Dendritic cell treated with granulocyte-macrophage colony-stimulating factor and Interleukin-4, amounts not matched to agents 40 ng/mL and 50 ng/mL, for 4 days (primary cell): Measurements from ENCODE around the gene BRSK1.
A peak's percentile ranks its signal among the peaks of the same experiment; 100 is the strongest.

ENCODE experiments used
- H3K27ac Mint-ChIP-seq: one replicate; pipeline ENCODE4 v1.8.0; 2022; ENCODE audit warnings: mild to moderate bottlenecking, mixed read lengths
- H3K27me3 Mint-ChIP-seq: one replicate; pipeline ENCODE4 v1.8.0; 2022; ENCODE audit warnings: mild to moderate bottlenecking, mixed read lengths
- H3K36me3 Mint-ChIP-seq: one replicate; pipeline ENCODE4 v1.8.0; 2022; ENCODE audit warnings: low read depth, mixed read lengths
- H3K4me1 Mint-ChIP-seq: one replicate; pipeline ENCODE4 v1.8.0; 2022; ENCODE audit warnings: low read depth, mixed read lengths
- H3K4me3 Mint-ChIP-seq: one replicate; pipeline ENCODE4 v1.8.0; 2022; ENCODE audit warnings: mild to moderate bottlenecking, moderate library complexity, mixed read lengths
- H3K9me3 Mint-ChIP-seq: one replicate; pipeline ENCODE4 v1.8.0; 2022; ENCODE audit warnings: mixed read lengths
- intact Hi-C: fragments of 100-400 bp; cut with micrococcal nuclease; formaldehyde crosslinking; loops from one replicate; pipeline ENCODE4 v1.15.0; 2022

Gene BRSK1

GRCh38 chr19:55248704-55249103 lies 35.1 kb upstream of the BRSK1 start:
- Mint-ChIP-seq H3K9me3 (no peaks in the 10 kb centered on the region), H3K4me3 (no peak overlapping the region), H3K36me3 (peaks cover 73% of the 10 kb centered on the region), H3K27ac (peak overlapping the region; percentile 72), H3K27me3 (no peaks in the 10 kb centered on the region), H3K4me1 (peaks cover 87% of the 10 kb centered on the region)
- intact Hi-C loops, result no loop called here

- Mint-ChIP-seq H3K27me3 (no peaks in the 10 kb centered on the region), H3K4me3 (no peak overlapping the region), H3K9me3 (no peaks in the 10 kb centered on the region), H3K36me3 (peaks cover 70% of the 10 kb centered on the region), H3K27ac (no peak overlapping the region), H3K4me1 (peaks cover 90% of the 10 kb centered on the region)
- intact Hi-C loops, result no loop called here
Measured at GRCh38 chr19:55249841-55250240, 34.0 kb upstream of the BRSK1 start.

DNA sequence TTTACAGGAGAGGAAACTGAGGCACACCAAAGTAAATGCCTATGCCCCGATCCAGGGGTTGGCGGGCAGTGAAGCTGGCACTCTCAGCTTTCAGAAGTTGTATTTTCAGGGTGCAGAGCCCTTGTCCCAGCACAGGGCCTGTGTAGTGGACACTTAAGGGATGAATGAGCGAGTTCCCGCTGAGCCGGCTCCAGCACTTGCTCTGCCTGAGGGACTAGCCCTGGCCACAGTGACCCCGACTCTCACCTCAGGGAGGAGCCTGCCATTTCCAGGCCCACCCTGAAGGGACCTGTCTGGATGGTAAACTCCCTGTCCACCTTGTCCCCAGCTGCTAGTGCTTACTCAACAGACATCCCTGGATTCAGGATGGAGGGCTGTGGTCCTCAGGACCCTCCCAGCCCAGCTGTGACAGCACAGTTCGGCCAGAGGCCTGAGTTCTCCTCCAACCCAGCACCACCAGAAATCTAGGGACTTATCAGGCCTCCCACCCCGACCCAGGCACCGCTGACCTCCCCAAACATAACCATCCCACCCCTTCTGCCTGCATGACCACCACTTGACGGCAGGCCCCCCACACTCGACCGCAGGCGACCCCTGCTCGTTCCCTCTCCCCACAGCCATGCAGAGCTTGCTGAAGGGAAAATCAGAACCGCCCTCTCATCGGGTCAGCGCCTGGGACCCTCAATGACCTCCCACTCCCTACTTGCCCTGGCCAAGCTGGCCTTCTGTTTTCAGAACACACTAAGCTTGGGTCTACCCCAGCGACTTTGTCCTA lies 33.3 kb upstream of the BRSK1 start:
- peaks cover 66% of the 10 kb centered on the region for H3K36me3 Mint-ChIP-seq
- intact Hi-C loops, result no loop called here
- no peak overlapping the region for H3K4me3 Mint-ChIP-seq
- H3K27ac Mint-ChIP-seq, result peak overlapping the region; percentile 32
- H3K4me1 Mint-ChIP-seq, result peaks cover 90% of the 10 kb centered on the region
- no peaks in the 10 kb centered on the region for H3K9me3 Mint-ChIP-seq
- no peaks in the 10 kb centered on the region for H3K27me3 Mint-ChIP-seq

- peaks cover 93% of the 10 kb centered on the region for H3K4me1 Mint-ChIP-seq
- peaks cover 66% of the 10 kb centered on the region for H3K36me3 Mint-ChIP-seq
- H3K4me3 Mint-ChIP-seq, result no peak overlapping the region
- intact Hi-C loops, result no loop called here
- no peaks in the 10 kb centered on the region for H3K9me3 Mint-ChIP-seq
- peak overlapping the region; percentile 32 for H3K27ac Mint-ChIP-seq
- no peaks in the 10 kb centered on the region for H3K27me3 Mint-ChIP-seq
Measured at GRCh38 chr19:55251341-55252081, 32.3 kb upstream of the BRSK1 start.

DNA sequence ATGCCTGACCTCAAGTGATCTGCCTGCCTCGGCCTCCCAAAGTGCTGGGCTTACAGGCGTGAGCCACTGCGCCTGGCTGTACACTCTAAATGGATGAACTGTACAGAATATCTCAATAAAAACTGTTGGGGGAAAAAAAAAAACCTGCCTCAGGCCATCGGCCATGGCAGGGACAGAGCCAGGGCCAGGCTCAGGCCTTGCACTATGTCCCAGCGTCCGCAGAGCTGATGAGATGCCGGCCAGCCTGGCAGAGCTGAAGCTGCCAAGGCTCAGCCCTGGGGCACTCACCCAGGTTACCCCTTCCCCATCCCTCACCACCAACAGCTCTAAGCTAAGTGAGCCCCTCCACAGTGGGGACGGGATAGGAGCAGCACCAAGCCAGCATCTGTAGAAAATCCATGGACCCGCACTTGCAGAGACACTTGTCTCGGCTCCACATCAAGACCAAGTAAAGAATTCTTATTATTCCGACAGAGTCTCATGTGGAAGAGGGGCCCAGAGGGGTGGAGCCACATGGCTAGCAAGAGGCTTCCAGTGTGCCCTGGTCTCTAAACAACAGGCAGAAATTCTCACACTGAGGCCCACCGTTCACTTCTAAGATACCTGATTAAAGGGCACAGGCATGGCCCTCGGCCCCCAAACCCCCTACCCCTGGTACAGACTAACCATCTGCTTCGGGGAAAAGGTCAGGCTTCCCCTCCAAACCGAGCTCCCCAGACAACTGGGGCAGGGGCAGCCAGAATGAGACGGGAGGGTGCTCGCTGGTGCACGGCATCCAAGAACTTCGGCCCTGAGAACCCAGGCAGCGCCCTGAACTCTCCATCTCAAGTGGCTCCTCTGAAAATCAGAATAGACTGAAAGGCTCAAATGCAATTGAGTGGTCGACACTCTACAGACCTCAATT lies 30.8 kb upstream of the BRSK1 start:
- intact Hi-C loops, result no loop called here
- Mint-ChIP-seq H3K9me3 (no peaks in the 10 kb centered on the region), H3K36me3 (peaks cover 68% of the 10 kb centered on the region), H3K4me3 (peak overlapping the region; percentile 93), H3K27ac (peak overlapping the region; percentile 91), H3K27me3 (no peaks in the 10 kb centered on the region), H3K4me1 (peaks cover 96% of the 10 kb centered on the region)

DNA sequence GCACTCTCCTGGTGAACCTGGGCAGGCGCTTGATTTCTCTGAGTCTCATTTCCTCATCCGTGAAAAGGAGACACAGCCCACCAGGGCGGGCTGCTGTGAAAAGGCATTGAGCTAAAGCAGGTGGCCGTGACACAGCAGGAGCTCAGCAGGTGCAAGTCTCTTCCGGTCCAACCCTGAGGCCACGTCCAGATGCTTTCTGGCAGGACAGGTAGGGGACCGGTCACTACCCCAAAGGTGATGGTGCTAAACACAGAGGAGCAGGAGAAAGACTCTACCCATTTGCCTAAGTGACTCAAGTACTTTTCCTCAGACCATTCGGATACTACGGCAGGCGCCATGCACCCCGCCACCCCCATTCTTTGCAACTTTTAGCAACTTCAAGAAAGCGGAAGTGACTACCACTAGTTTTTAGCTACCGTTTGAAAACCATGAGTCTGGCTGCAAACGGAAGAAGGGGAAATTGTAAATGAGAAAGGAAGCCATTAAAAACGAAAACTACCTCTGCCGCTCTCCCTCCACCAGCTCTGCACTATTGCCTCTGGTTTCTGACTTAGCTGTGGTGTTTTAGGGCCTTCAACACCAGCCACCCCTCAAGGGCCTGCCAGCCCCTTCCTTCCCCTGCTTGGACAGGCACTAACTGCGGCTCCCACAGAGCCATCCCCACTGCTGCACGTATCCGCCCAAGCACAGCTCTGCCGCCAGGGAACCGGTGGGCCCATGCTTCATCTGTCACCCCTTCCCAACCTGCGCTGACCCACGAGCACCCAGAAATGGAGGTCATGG lies 29.8 kb upstream of the BRSK1 start:
- Mint-ChIP-seq H3K27me3 (no peaks in the 10 kb centered on the region), H3K36me3 (peaks cover 63% of the 10 kb centered on the region), H3K27ac (peak overlapping the region; percentile 91), H3K4me1 (peaks cover 88% of the 10 kb centered on the region), H3K4me3 (peak overlapping the region; percentile 93), H3K9me3 (no peaks in the 10 kb centered on the region)
- intact Hi-C loops, result no loop called here

DNA sequence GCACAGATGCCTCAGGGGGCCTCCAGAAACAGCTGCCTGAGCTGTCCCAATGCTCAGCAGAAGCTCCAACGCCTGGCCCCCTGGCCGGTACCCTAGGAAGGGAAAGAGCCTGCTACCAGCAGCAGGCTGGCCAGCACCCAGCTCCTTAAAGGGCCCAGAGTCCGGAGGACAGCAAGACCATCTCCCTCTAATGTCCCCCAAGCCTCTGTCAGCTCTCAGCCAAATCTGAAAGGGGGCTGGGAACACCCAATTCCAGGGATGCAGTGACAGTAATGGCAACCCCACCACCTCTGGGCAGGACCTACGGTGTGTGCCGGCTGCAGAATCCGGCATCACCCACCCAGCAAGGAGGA lies 29.2 kb upstream of the BRSK1 start:
- peaks cover 60% of the 10 kb centered on the region for H3K36me3 Mint-ChIP-seq

GRCh38 chr19:55255618-55256423 lies 28.0 kb upstream of the BRSK1 start:
- Mint-ChIP-seq H3K27ac (peak overlapping the region; percentile 91), H3K9me3 (no peaks in the 10 kb centered on the region), H3K4me1 (peaks cover 75% of the 10 kb centered on the region), H3K4me3 (peak overlapping the region; percentile 93), H3K36me3 (peaks cover 48% of the 10 kb centered on the region), H3K27me3 (no peaks in the 10 kb centered on the region)
- intact Hi-C loops, result no loop called here

More for the DNA sequence above, 29.2 kb upstream of the BRSK1 start:
- H3K27me3 Mint-ChIP-seq, result no peaks in the 10 kb centered on the region
- H3K9me3 Mint-ChIP-seq, result no peaks in the 10 kb centered on the region
- H3K27ac Mint-ChIP-seq, result peak overlapping the region; percentile 91
- intact Hi-C loops, result no loop called here
- peaks cover 85% of the 10 kb centered on the region for H3K4me1 Mint-ChIP-seq
- peak overlapping the region; percentile 93 for H3K4me3 Mint-ChIP-seq

- Mint-ChIP-seq H3K36me3 (peaks cover 40% of the 10 kb centered on the region), H3K27ac (peak overlapping the region; percentile 91), H3K4me3 (peak overlapping the region; percentile 93), H3K4me1 (peaks cover 65% of the 10 kb centered on the region), H3K27me3 (no peaks in the 10 kb centered on the region), H3K9me3 (peaks cover 1% of the 10 kb centered on the region)
- intact Hi-C loops, result no loop called here
Measured at GRCh38 chr19:55256562-55257460, 27.0 kb upstream of the BRSK1 start.

DNA sequence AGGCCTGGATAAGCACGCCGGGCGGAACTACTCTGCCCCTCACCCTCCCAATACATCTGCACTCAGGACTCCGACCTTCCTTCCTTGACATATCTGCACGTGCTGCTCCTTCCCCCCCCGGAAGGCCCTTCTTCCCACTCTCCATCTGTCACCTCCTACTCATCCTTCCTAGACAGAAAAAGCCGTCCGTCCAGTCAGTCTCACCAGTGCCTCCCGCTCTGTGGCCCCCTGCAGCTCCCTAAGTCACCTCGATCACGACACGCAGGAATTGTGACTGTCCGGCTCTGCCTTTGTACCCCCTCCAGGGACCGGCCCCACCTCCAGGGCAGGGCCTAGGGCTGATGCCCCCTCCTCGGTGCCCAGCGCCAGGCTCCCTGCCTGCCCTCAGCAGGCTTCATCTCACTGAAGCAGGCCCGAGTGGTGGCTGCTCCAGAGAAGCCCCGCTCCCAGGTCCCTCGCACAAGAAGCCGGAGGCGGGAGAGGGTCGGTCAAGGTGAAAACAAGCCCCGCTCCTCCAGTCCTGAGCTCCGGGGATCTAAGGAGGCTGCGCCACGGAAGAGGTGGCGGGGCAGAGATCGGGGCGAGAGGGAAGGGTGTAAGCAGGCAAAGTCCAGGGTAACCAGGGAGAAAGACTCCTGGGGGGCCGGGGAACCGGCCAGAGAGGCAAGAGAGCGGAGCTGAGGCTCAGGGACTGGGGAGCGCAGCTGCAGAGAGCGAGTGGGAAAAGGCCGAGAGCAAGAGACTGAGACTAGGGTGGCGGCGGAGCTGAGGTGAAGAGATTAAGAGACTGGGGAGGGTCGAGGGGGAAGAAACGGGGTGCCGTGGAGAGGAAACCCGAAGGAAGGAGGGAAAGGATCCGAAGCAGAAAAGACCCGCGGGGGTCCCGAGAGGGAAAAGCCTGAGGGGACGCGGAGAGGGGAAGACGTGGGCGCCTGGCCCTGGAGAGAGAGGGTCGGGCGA lies 26.1 kb upstream of the BRSK1 start:
- H3K4me1 Mint-ChIP-seq, result peaks cover 59% of the 10 kb centered on the region

GRCh38 chr19:55258476-55258827 lies 25.3 kb upstream of the BRSK1 start:
- H3K4me1 Mint-ChIP-seq, result peaks cover 52% of the 10 kb centered on the region
- peak overlapping the region; percentile 77 for H3K4me3 Mint-ChIP-seq
- intact Hi-C loops, result no loop called here
- peak overlapping the region; percentile 91 for H3K27ac Mint-ChIP-seq
- H3K36me3 Mint-ChIP-seq, result peaks cover 48% of the 10 kb centered on the region
- no peaks in the 10 kb centered on the region for H3K27me3 Mint-ChIP-seq
- peaks cover 7% of the 10 kb centered on the region for H3K9me3 Mint-ChIP-seq

More for the DNA sequence above, 26.1 kb upstream of the BRSK1 start:
- Mint-ChIP-seq H3K27ac (peak overlapping the region; percentile 91), H3K27me3 (no peaks in the 10 kb centered on the region), H3K4me3 (peak overlapping the region; percentile 93), H3K36me3 (peaks cover 46% of the 10 kb centered on the region), H3K9me3 (peaks cover 7% of the 10 kb centered on the region)
- intact Hi-C loops, result no loop called here
